Measurements from ENCODE around the gene SELENOO. TPM values are rescaled to one million over a fixed set of nuclear protein-coding genes. Genes with fewer than 3 reads are reported as not detected.

Gene SELENOO
- total and polyA plus RNA-seq, 2 donors (not counting 1 experiment from before 2014, with no cell fraction given) = 62.1 to 74.6 TPM

DNA sequence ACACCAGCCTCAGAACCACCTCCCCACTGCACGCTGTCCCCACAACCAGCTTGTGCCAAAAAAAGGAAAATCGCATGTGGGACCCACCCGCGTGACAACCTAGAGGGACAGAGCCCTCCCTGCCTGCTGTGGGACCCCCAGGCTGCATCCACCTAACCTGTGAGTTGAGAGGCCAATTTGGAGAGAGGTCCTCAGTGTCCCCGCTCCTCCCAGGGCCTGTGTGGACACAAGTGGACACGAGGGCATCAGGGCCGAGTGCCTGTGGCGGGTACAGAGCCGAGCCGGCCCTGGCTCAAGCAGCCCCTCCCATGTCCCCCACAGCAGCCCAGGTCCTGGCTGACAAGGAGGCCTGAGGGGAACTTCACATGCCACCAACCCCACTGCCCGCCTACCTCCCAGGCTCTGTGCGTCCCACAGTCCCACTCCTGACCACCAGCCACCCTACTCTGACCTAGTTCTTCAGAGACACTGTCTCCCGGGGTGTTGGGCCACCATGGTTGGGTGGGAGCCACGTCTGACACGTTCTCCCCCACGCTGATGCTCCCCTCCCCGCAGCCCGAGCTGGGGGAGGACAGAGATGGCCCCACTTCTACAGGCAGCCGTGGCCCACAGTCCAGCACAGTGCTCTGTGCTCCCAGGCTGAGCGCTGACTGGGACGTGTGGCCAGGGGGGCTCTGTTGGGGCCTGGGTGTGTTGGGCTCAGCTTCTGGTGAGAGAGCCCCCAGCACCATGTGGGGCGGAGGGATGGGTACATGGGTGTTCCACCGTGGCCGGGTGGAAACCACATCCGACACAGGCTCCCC is 19.2 kb downstream of the SELENOO start:
- H3K79me2 ChIP-seq (ENCODE audit: control insufficient read depth, insufficient read depth, low read length) = no peaks in the 10 kb centered on the region
- TF ChIP-seq EZH2 (IDR thresholded peaks at IDR 0.05; ENCODE audit: borderline replicate concordance, insufficient read depth, low read depth, low read length, poor library complexity, severe bottlenecking) (no peak), CTCF (IDR thresholded peaks at IDR 0.05) (no peak)
- H3K27ac ChIP-seq (ENCODE audit: low read length in 2 of 2) = no peak overlapping the region
- H4K20me1 ChIP-seq (ENCODE audit: control insufficient read depth, insufficient read depth, low read length, poor library complexity, severe bottlenecking) = peaks cover 10% of the 10 kb centered on the region
- Mint-ChIP-seq H3K4me3 (no peak overlapping the region), H3K27ac (no peak overlapping the region), H3K27me3 (no peaks in the 10 kb centered on the region), H3K4me1 (no peaks in the 10 kb centered on the region), H3K9me3 (ENCODE audit: insufficient read depth) (no peaks in the 10 kb centered on the region)
- DNase-seq (no peak), ATAC-seq (ENCODE audit: low read depth) (no peak)
- no peaks in the 10 kb centered on the region for H3K9me3 ChIP-seq (ENCODE audit: control extremely low read depth in 1 of 3, control insufficient read depth in 2 of 3, insufficient read depth in 1 of 3, low read length in 2 of 3)
- H3K4me1 ChIP-seq (ENCODE audit: control insufficient read depth in 2 of 2, insufficient read depth in 2 of 2, low read length in 2 of 2) = no peaks in the 10 kb centered on the region
- peaks cover 0 to 75% of the 10 kb centered on the region in 2 experiments for H3K36me3 ChIP-seq (replicated peaks in 1 of 2; ENCODE audit: control extremely low read depth in 1 of 2, control insufficient read depth in 1 of 2, extremely low read depth in 1 of 2, insufficient read depth in 2 of 2, low read length in 1 of 2)
- no peaks in the 10 kb centered on the region for H3K27me3 ChIP-seq (replicated peaks in 1 of 4; ENCODE audit: control extremely low read depth in 1 of 4, control insufficient read depth in 3 of 4, insufficient read depth in 4 of 4, low read length in 3 of 4)
- H3K4me2 ChIP-seq (replicated peaks; ENCODE audit: low read depth, low read length, poor library complexity, severe bottlenecking) = no peak overlapping the region
- 94% methylated on average over 24 of the region's 25 CpGs for WGBS (ENCODE audit: insufficient coverage)
- CTCF ChIA-PET = interaction anchor here (0.7 to 3.5 kb wide), 3 partner anchors 12 to 290 kb away, joined by 3 to 11 read pairs (median 4); no protein-coding TSS in a partner anchor
- no peak overlapping the region for H3K4me3 ChIP-seq (ENCODE audit: control extremely low read depth in 1 of 5, extremely low read depth in 1 of 5, insufficient read depth in 1 of 5, low read depth in 2 of 5, low read length in 4 of 5)
- intact Hi-C loops (cut with micrococcal nuclease) = no loop called here
- no peak overlapping the region for H2AFZ ChIP-seq (ENCODE audit: insufficient read depth, low read depth, low read length, poor library complexity, severe bottlenecking)
- POLR2A ChIA-PET = interaction anchor here (0.7 kb wide), 1 partner anchor 29 kb away, joined by 3 read pairs; no protein-coding TSS in a partner anchor
- no peak overlapping the region for H3K9ac ChIP-seq (ENCODE audit: low read length)
